Ascending aorta (tissue), 2 donors: ENCODE data around the gene GAS2L1. TPM values are rescaled to one million over a fixed set of nuclear protein-coding genes. Genes with fewer than 3 reads are reported as not detected.

Experiments
- DNase-seq, 2 donors: peaks; one replicate each; pipeline ENCODE4 v3.0.0-alpha.2; 2019; ENCODE audit warnings: low spot score in 2 of 2
- H3K27ac ChIP-seq, 2 donors: fragments of 200-600 bp; sonication (generic); one replicate each; pipeline ENCODE4 v1.5.1; 2016 to 2017; ENCODE audit warnings: mild to moderate bottlenecking in 1 of 2
- H3K27me3 ChIP-seq: fragments of 200-600 bp; sonication (generic); one replicate; pipeline ENCODE4 v1.5.1; 2017
- H3K36me3 ChIP-seq, 2 donors: fragments of 200-600 bp; sonication (generic); one replicate each; pipeline ENCODE4 v1.5.1; 2016
- H3K4me1 ChIP-seq, 2 donors: fragments of 200-600 bp; sonication (generic); one replicate each; pipeline ENCODE4 v1.5.1; 2016 to 2017; ENCODE audit warnings: mild to moderate bottlenecking in 1 of 2
- H3K4me3 ChIP-seq, 2 donors: fragments of 200-600 bp; sonication (generic); one replicate each; pipeline ENCODE4 v1.5.1; 2016 to 2017; ENCODE audit warnings: mild to moderate bottlenecking in 1 of 2
- H3K9me3 ChIP-seq, 2 donors: fragments of 200-600 bp; sonication (generic); one replicate each; pipeline ENCODE4 v1.5.1; 2016
- CTCF ChIP-seq, 3 experiments: fragments of 200-600 bp in 2 of 3; fragments of 450-650 bp in 1 of 3; sonication (generic) in 2 of 3; IDR thresholded peaks; one replicate each; pipeline ENCODE4 v1.5.1; 2016 to 2019; ENCODE audit warnings: antibody characterized with exemption in 3 of 3, mild to moderate bottlenecking in 1 of 3, moderate library complexity in 1 of 3
- intact Hi-C: fragments of 100-400 bp; cut with DNase I; formaldehyde crosslinking; loops from one replicate; pipeline ENCODE4 v1.15.1; 2023
- total RNA-seq: library from RNA; depleted of rRNA; stranded (reverse); fragments of >200 nt; gene quantifications from one replicate; pipeline ENCODE4 v1.1.0, GENCODE V29; 2016

The GAS2L1 gene
- total RNA-seq, 1 donor from 2014 or later = 99.3 TPM

- intact Hi-C loops = no loop called here
- no peak overlapping the region for H3K27ac ChIP-seq
- no peaks in the 10 kb centered on the region for H3K4me1 ChIP-seq
- H3K4me3 ChIP-seq = no peak overlapping the region
- no peaks in the 10 kb centered on the region for H3K9me3 ChIP-seq
- H3K36me3 ChIP-seq = peaks cover 93 to 97% of the 10 kb centered on the region in 2 donors
- DNase-seq = no peak
- no peaks in the 10 kb centered on the region for H3K27me3 ChIP-seq
- TF ChIP-seq CTCF (IDR thresholded peaks at IDR 0.05) = no peak
These were observed 22.3 kb upstream of the GAS2L1 start for GRCh38 chr22:29284196-29284595.

DNA sequence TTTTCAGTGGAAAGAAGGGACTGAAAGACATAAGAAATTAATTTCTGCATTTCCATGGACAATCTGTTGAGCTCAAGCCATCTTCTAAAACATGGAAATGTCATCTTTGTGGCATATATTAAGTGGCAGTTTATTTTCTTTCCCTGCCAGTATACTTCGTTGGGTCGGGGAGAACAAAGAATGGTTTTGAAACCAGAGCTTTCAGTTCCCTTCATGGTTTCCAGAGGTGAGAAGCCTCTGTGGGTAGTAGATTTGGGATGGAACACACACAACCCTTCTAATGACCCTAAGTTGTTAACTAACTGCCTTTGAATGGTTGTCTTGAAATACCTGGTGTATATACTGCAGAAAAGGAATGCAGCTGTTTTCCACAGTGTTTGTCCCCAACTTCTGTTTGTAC is 17.6 kb upstream of the GAS2L1 start:
- intact Hi-C loops = no loop called here
- H3K36me3 ChIP-seq = peaks cover 90 to 100% of the 10 kb centered on the region in 2 donors
- H3K4me3 ChIP-seq = no peak overlapping the region
- no peak overlapping the region for H3K27ac ChIP-seq
- no peaks in the 10 kb centered on the region for H3K27me3 ChIP-seq
- no peaks in the 10 kb centered on the region for H3K4me1 ChIP-seq
- TF ChIP-seq CTCF (IDR thresholded peaks at IDR 0.05) = no peak
- no peak for DNase-seq
- no peaks in the 10 kb centered on the region for H3K9me3 ChIP-seq

DNA sequence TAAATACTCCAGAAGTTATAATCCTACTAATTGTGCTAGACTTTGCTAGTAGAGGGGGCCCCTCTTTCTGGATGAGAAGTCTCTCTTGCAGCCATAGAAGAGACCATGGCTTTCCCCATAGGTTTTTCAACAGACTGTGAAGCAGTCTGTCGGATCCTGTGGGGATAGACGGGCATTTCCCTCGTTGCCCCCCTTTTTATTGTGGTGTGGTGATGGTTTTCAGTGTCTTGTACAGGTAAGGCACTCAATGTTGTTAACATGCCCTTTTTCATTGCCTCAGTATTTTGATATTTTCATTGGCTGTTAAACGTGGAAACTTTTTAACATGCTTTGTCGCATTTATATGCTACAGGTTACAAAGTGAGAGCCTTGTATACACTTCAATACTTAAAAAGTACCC is 16.4 kb upstream of the GAS2L1 start:
- Histone ChIP-seq H3K27me3 (no peaks in the 10 kb centered on the region), H3K9me3 (no peaks in the 10 kb centered on the region), H3K36me3 (peaks cover 90 to 100% of the 10 kb centered on the region in 2 donors), H3K27ac (no peak overlapping the region), H3K4me1 (no peaks in the 10 kb centered on the region), H3K4me3 (no peak overlapping the region)
- TF ChIP-seq CTCF (IDR thresholded peaks at IDR 0.05) = no peak
- intact Hi-C loops = no loop called here
- DNase-seq = no peak

DNA sequence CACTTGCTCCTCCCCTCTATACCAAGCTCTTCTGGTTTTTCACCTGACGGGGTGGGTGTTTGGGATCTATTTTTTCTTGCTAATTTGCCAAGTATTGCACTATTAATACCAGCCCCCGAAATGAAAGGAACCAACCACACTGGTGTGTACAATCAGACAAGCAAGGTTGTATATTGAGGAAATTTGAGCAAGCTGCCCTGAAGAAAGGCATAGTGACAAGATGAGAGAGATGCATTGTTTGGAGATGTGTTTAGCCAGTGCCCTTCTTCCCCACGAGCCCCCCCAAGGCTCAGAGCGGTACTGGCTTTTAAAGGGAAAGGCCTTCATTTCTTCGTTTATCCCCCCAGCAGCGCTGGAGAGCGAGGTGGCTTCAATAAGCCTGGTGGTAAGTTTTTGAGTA is 15.2 kb upstream of the GAS2L1 start:
- Histone ChIP-seq H3K4me3 (no peak overlapping the region), H3K9me3 (no peaks in the 10 kb centered on the region), H3K27ac (no peak overlapping the region), H3K36me3 (peaks cover 89 to 100% of the 10 kb centered on the region in 2 donors), H3K4me1 (no peaks in the 10 kb centered on the region), H3K27me3 (no peaks in the 10 kb centered on the region)
- no peak for TF ChIP-seq CTCF (IDR thresholded peaks at IDR 0.05)
- intact Hi-C loops = no loop called here
- DNase-seq = no peak

DNA sequence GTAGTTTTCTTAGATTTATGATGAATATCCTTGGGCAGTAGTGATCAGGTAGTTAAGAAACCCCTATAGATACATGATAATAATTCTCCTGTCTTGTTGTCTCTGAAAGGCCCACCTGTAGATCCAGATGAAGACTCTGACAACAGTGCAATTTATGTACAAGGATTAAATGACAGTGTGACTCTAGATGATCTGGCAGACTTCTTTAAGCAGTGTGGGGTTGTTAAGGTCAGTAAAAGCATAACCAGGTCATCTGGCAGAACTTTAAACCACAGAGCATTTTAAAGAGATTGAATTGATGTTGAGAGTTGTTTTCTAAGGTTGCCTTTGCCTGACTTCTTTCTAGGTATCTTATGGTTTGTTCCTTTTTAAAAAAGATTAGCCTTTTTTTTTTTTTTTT is 14.1 kb upstream of the GAS2L1 start:
- intact Hi-C loops = no loop called here
- H3K9me3 ChIP-seq = no peaks in the 10 kb centered on the region
- TF ChIP-seq CTCF (IDR thresholded peaks at IDR 0.05) = no peak
- H3K36me3 ChIP-seq = peaks cover 91 to 100% of the 10 kb centered on the region in 2 donors
- no peak overlapping the region for H3K4me3 ChIP-seq
- H3K27ac ChIP-seq = no peak overlapping the region
- no peak for DNase-seq
- no peaks in the 10 kb centered on the region for H3K27me3 ChIP-seq
- no peaks in the 10 kb centered on the region for H3K4me1 ChIP-seq

GRCh38 chr22:29298641-29299040 is 7.8 kb upstream of the GAS2L1 start:
- TF ChIP-seq CTCF (IDR thresholded peaks at IDR 0.05) = no peak
- intact Hi-C loops = no loop called here
- no peaks in the 10 kb centered on the region for H3K27me3 ChIP-seq
- H3K4me3 ChIP-seq = no peak overlapping the region
- no peak for DNase-seq
- peaks cover 73% of the 10 kb centered on the region in 2 donors for H3K36me3 ChIP-seq
- H3K9me3 ChIP-seq = no peaks in the 10 kb centered on the region
- no peak overlapping the region for H3K27ac ChIP-seq
- peaks cover 0 to 13% of the 10 kb centered on the region in 2 donors for H3K4me1 ChIP-seq
